Upper lobe of right lung (tissue), 1 donor: ENCODE results near the gene AGPAT4. TPM values are rescaled to one million over a fixed set of nuclear protein-coding genes. Genes with fewer than 3 reads are reported as not detected.
"Not testable (repeated sequence)": the region's sequence is repeated elsewhere in the genome, so short reads cannot be mapped to it uniquely, and the experiment has no call there.

ENCODE experiments used
- ATAC-seq: fragments of 200-7000 bp; cut with Tn5 transposase; one replicate; pipeline ENCODE4 v1.9.1; 2020; ENCODE audit warnings: mild to moderate bottlenecking, moderate library complexity
- DNase-seq: peaks from one replicate; pipeline ENCODE4 v3.0.0-alpha.2; 2020
- H3K27ac ChIP-seq: fragments of 200-600 bp; one replicate; pipeline ENCODE4 v1.8.0; 2022
- H3K27me3 ChIP-seq: fragments of 200-600 bp; one replicate; pipeline ENCODE4 v1.8.0; 2022; ENCODE audit warnings: mild to moderate bottlenecking
- H3K36me3 ChIP-seq: fragments of 200-600 bp; one replicate; pipeline ENCODE4 v1.8.0; 2022
- H3K4me1 ChIP-seq: fragments of 200-600 bp; one replicate; pipeline ENCODE4 v1.8.0; 2022
- H3K4me3 ChIP-seq: fragments of 200-600 bp; one replicate; pipeline ENCODE4 v1.8.0; 2022; ENCODE audit warnings: mild to moderate bottlenecking
- H3K9me3 ChIP-seq: fragments of 200-600 bp; one replicate; pipeline ENCODE4 v1.8.0; 2022
- intact Hi-C: fragments of 100-400 bp; cut with DNase I; formaldehyde crosslinking; loops from one replicate; pipeline ENCODE4 v1.11.0; 2022
- long read RNA-seq: library from polyadenylated mRNA; unstranded; transcript quantifications from one replicate; pipeline ENCODE4 v2.0.0, GENCODE V29; 2021
- total RNA-seq: library from RNA; stranded (reverse); fragmentation: NEBNext Ultra II Directional; extraction: Animal tissue kit (Norgen Biotek cat#: 25700); gene quantifications from one replicate; pipeline ENCODE4 v1.2.1, GENCODE V29; 2021
- TF ChIP-seq, protein P1 (sequence below): fragments of 200-600 bp; IDR thresholded peaks from one replicate; pipeline ENCODE4 v1.8.0; 2022; ENCODE audit warnings: antibody characterized with exemption
- donor health status: DM: no; HTN: yes; CAD: no; lungs with severe emphysema.

The AGPAT4 gene, protein sequence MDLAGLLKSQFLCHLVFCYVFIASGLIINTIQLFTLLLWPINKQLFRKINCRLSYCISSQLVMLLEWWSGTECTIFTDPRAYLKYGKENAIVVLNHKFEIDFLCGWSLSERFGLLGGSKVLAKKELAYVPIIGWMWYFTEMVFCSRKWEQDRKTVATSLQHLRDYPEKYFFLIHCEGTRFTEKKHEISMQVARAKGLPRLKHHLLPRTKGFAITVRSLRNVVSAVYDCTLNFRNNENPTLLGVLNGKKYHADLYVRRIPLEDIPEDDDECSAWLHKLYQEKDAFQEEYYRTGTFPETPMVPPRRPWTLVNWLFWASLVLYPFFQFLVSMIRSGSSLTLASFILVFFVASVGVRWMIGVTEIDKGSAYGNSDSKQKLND
- 16.6 TPM for total RNA-seq
- long read RNA-seq, full-length matches to known transcripts: 3 of 10 reads
- long read RNA-seq, partial matches to known transcripts: 0 of 10 reads
- long read RNA-seq, other reads (novel, unspliced or antisense): 7 of 10 reads

DNA sequence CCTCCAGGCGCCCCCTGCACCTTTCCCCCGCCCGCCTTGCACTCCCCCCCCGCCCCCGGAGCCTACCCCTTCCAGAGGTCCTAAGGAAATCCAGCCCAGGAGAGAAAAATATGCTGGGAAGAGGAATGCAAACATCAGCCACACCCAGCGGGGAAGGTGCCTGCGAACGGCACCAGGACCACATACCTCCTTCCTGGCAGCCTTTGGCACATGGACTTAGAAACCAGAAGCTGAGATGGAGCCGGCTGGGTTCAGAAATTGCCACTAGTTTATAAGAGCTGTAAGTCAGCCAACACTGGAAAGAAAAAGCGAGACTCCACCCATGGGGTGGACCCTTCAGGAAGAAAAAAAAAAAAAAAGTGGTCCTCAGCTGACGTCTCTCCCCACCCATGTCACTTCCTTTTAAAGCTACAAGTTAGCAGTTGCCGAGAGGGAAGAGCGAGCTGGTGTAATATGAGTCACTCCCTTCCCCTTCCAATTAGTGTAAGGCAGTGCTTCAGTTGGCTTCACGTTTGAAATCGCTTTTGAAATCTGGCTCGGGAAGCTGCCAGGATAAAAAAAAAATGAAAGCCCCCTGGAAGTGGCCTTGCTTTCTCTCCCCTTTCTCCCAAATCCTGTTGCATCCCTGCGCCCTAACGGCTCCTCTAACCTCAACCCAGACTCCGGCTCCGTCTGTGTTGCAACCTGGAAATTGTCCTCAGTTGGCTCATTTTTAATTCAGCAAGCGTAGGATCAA, at the start of gene AGPAT4:
Gene AGPAT4, minus strand, starts transcription at position 310 of the 736 bp plus-strand sequence. CDS start 41,848 bp downstream, outside the sequence.
- H3K4me1 ChIP-seq: peaks cover 11% of the 10 kb centered on the region
- DNase-seq (peak; percentile 72), ATAC-seq (peak; percentile 99)
- H3K36me3 ChIP-seq: no peaks in the 10 kb centered on the region
- H3K27ac ChIP-seq: peak within 1 kb of the TSS; percentile 79
- intact Hi-C loops: no loop called here
- peak within 1 kb of the TSS; percentile 65 for H3K4me3 ChIP-seq
- TF ChIP-seq, protein P1, sequence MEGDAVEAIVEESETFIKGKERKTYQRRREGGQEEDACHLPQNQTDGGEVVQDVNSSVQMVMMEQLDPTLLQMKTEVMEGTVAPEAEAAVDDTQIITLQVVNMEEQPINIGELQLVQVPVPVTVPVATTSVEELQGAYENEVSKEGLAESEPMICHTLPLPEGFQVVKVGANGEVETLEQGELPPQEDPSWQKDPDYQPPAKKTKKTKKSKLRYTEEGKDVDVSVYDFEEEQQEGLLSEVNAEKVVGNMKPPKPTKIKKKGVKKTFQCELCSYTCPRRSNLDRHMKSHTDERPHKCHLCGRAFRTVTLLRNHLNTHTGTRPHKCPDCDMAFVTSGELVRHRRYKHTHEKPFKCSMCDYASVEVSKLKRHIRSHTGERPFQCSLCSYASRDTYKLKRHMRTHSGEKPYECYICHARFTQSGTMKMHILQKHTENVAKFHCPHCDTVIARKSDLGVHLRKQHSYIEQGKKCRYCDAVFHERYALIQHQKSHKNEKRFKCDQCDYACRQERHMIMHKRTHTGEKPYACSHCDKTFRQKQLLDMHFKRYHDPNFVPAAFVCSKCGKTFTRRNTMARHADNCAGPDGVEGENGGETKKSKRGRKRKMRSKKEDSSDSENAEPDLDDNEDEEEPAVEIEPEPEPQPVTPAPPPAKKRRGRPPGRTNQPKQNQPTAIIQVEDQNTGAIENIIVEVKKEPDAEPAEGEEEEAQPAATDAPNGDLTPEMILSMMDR: no peak
- no peaks in the 10 kb centered on the region for H3K9me3 ChIP-seq
- no peaks in the 10 kb centered on the region for H3K27me3 ChIP-seq

DNA sequence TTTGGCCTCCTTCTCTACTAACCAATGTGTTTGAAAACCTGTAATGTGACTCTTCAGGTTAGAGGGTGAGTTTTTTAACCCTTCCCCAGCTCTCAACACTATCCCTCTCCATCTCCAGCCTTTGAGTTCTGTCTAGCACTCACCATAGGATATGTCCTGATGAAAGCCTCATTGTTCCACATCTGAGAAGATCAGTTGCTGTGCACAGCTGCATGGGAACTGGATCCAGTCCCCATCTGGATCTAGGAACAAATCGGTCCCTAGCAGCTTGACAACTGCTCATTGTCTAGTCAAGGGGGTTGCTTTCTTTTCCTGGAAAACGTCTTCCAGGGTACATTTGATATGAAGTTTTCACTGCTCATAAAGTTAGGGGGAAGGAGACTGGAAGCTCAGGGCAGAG, 45.4 kb upstream of the AGPAT4 start:
- no peaks in the 10 kb centered on the region for H3K4me1 ChIP-seq
- no peaks in the 10 kb centered on the region for H3K36me3 ChIP-seq
- ATAC-seq (no peak), DNase-seq (no peak)
- no peaks in the 10 kb centered on the region for H3K27me3 ChIP-seq
- H3K27ac ChIP-seq: no peak overlapping the region
- H3K4me3 ChIP-seq: no peak overlapping the region
- no peaks in the 10 kb centered on the region for H3K9me3 ChIP-seq
- TF ChIP-seq, protein P1: no peak
- intact Hi-C loops: no loop called here

DNA sequence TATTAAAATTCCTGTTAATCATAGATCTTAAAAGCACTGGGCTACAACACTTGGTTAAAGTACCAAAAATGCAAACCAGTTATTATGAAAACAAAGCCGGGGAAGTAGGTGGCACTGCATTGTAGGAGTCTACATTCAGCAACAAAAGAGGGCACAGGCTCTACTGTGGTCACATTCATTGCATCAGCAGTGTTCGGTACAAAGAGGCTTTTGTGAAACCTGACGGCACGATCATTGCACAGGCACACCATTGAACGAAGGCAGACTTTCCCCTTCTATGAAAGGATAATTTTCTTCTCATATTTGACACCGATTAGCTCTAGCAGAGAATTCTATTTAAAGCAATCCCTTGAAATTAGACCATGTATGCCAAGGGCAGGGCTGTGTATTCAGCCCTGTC, 44.6 kb upstream of the AGPAT4 start:
- TF ChIP-seq, protein P1: no peak
- ATAC-seq (no peak), DNase-seq (no peak)
- no peaks in the 10 kb centered on the region for H3K9me3 ChIP-seq
- H3K27me3 ChIP-seq: no peaks in the 10 kb centered on the region
- no peak overlapping the region for H3K4me3 ChIP-seq
- H3K27ac ChIP-seq: no peak overlapping the region
- H3K36me3 ChIP-seq: no peaks in the 10 kb centered on the region
- intact Hi-C loops: no loop called here
- no peaks in the 10 kb centered on the region for H3K4me1 ChIP-seq

DNA sequence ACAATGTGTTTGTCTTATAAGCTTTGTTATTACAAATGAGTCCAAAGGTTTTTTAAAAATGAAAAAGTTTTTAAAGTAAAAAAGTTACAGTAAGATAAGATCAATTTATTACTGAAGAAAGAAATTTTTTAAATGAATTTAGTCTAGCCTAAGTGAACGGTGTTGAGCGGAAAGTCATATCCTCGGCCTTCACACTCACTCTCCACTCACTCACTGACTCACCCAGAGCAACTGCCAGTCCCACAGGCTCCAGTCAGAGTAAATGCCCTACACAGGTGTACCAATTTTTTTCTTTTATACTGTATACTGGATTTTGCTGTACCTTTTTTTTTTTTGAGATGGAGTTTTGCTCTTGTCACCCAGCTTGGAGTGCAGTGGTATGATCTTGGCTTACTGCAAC, 42.7 kb upstream of the AGPAT4 start:
- H3K36me3 ChIP-seq: no peaks in the 10 kb centered on the region
- H3K27me3 ChIP-seq: no peaks in the 10 kb centered on the region
- no peak overlapping the region for H3K27ac ChIP-seq
- DNase-seq: no peak
- no peaks in the 10 kb centered on the region for H3K9me3 ChIP-seq
- ATAC-seq: no peak
- no peak overlapping the region for H3K4me3 ChIP-seq
- TF ChIP-seq, protein P1: no peak
- intact Hi-C loops: no loop called here
- no peaks in the 10 kb centered on the region for H3K4me1 ChIP-seq

DNA sequence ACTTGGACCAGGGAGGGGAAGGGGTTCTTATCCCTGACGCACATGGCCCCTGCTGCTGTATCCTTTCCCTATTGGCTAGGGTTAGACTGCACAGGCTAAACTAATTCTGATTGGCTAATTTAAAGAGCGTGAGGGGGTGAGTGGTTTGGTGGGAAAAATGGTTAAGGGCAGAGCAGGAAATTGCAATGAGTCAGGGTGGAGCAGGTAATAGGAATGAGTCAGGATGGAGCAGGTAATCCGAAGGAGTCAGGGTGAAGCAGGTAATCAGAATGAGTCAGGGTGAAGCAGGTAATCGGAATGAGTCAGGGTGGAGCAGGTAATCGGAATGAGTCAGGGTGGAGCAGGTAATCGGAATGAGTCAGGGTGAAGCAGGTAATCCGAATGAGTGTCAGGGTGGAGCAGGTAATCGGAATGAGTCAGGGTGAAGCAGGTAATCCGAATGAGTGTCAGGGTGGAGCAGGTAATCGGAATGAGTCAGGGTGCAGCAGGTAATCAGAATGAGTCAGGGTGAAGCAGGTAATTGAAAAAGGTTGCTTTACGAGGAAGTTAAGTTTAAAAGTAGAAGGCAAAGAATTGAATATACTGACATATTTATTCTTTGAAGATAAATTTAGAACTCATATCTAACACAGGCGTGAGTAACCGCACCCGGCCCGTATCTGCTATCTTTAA, 41.5 kb upstream of the AGPAT4 start:
- H3K4me3 ChIP-seq, H3K36me3 ChIP-seq, ATAC-seq, intact Hi-C loops, DNase-seq, H3K27ac ChIP-seq, H3K27me3 ChIP-seq, H3K9me3 ChIP-seq, H3K4me1 ChIP-seq: not testable (repeated sequence)

DNA sequence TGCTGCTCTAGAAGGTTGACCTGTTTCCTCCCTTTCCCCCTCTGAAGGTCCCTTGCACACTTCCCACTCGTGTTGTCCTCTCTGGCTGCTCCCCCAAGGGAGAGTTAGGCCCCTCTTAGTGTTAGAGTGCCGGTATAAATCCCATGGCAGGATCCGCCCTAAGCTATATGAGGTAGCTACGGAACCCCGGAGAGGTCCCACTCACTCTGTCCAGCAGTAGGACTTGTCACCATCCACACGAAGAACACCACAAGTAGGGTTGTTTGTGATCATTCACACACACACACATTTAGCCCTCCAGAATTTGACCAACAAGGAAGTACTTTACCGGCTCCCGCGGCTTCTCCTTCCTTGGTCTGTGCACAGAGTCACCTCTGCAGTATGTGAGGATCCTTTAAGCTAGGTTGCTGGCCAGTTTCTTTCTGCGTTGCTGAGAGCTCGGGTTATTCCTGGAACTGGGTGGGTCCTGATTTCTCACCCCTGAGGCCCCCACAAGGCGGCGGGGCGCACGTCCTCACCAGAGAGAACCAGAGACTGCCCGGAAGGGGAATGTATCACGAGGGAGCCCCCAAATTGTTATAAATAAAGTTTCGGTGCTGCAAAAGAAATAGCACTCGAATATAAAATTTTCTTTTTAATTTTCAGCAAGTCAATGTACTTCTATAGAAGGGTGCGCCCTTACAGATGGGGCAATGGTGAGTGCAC, 40.8 kb upstream of the AGPAT4 start:
- H3K9me3 ChIP-seq, DNase-seq, H3K27me3 ChIP-seq, H3K4me1 ChIP-seq, H3K36me3 ChIP-seq, H3K4me3 ChIP-seq, intact Hi-C loops, H3K27ac ChIP-seq, ATAC-seq: not testable (repeated sequence)
